Fibroblast of the aortic adventitia (primary cell): ENCODE results near the gene FLT3. TPM values are rescaled to one million over a fixed set of nuclear protein-coding genes. Genes with fewer than 3 reads are reported as not detected.
"Not testable (repeated sequence)": the region's sequence is repeated elsewhere in the genome, so short reads cannot be mapped to it uniquely, and the experiment has no call there.

ENCODE experiments used
- DNase-seq: peaks from one replicate; pipeline ENCODE4 v3.0.0-alpha.2; 2010; ENCODE audit warnings: low read depth
- H3K4me3 ChIP-seq: 2 replicates; pipeline ENCODE4 v1.5.1; 2011; ENCODE audit warnings: low read depth, mild to moderate bottlenecking, control low read depth, low read length, moderate library complexity
- CTCF ChIP-seq: IDR thresholded peaks from 2 replicates; pipeline ENCODE4 v1.5.1; 2011; ENCODE audit warnings: mild to moderate bottlenecking, low read length, control low read depth, inconsistent platforms; ENCODE audit not compliant: insufficient read depth
- total RNA-seq: library from RNA; depleted of rRNA; stranded (reverse); fragments of >200 nt; gene quantifications from 2 replicates; pipeline ENCODE4 v1.2.3, GENCODE V29; 2012; ENCODE audit warnings: low replicate concordance

FLT3 gene
- total RNA-seq, 1 donor = not detected

- no peak for TF ChIP-seq CTCF
- H3K4me3 ChIP-seq = no peak overlapping the region
- no peak for DNase-seq
These were observed 803 bp downstream of the FLT3 start for GRCh38 chr13:28099396-28100149.

- no peak for DNase-seq
- no peak for TF ChIP-seq CTCF
These were observed 2.9 kb downstream of the FLT3 start for GRCh38 chr13:28097503-28097902.

GRCh38 chr13:28094306-28094705 is 6.1 kb downstream of the FLT3 start:
- H3K4me3 ChIP-seq = no peak overlapping the region
- no peak for TF ChIP-seq CTCF
- no peak for DNase-seq

More at GRCh38 chr13:28097503-28097902, 2.9 kb downstream of the FLT3 start:
- H3K4me3 ChIP-seq = no peak overlapping the region

- no peak for TF ChIP-seq CTCF
- DNase-seq = no peak
- H3K4me3 ChIP-seq = no peak overlapping the region
These were observed 6.5 kb downstream of the FLT3 start for GRCh38 chr13:28093881-28094280.

GRCh38 chr13:28092431-28092830 is 7.9 kb downstream of the FLT3 start:
- no peak for DNase-seq
- H3K4me3 ChIP-seq = no peak overlapping the region
- TF ChIP-seq CTCF = no peak

GRCh38 chr13:28089065-28089464 is 11.3 kb downstream of the FLT3 start:
- DNase-seq = no peak
- no peak overlapping the region for H3K4me3 ChIP-seq
- no peak for TF ChIP-seq CTCF

GRCh38 chr13:28077820-28078219 is 22.6 kb downstream of the FLT3 start:
- not testable (repeated sequence) for DNase-seq

More at GRCh38 chr13:28077820-28078219, 22.6 kb downstream of the FLT3 start:
- H3K4me3 ChIP-seq = not testable (repeated sequence)
